H9 (cell line): ENCODE results near the gene SORBS1. TPM values are rescaled to one million over a fixed set of nuclear protein-coding genes. Genes with fewer than 3 reads are reported as not detected.

Experiments used
- DNase-seq: peaks from one replicate; pipeline ENCODE4 v3.0.0-alpha.2; 2017
- H2AFZ ChIP-seq: one replicate; pipeline ENCODE4 v1.6.1; 2013; ENCODE audit warnings: mild to moderate bottlenecking, low read length, control low read depth, moderate library complexity
- H2AK5ac ChIP-seq: 2 replicates; pipeline ENCODE4 v1.6.1; 2013; ENCODE audit warnings: low read length, control low read depth, mixed read lengths; ENCODE audit not compliant: insufficient read length
- H2BK120ac ChIP-seq: one replicate; pipeline ENCODE4 v1.6.1; 2013; ENCODE audit warnings: low read depth, mild to moderate bottlenecking, low read length, control low read depth, inconsistent platforms; ENCODE audit not compliant: poor library complexity, severe bottlenecking
- H2BK12ac ChIP-seq: 2 replicates; pipeline ENCODE4 v1.6.1; 2013; ENCODE audit warnings: low read length, control low read depth, mixed read lengths, low read depth; ENCODE audit not compliant: insufficient read length
- H2BK15ac ChIP-seq: 2 replicates; pipeline ENCODE4 v1.6.1; 2013; ENCODE audit warnings: low read depth, low read length, control low read depth
- H2BK20ac ChIP-seq: one replicate; pipeline ENCODE4 v1.6.1; 2013; ENCODE audit warnings: low read depth, mild to moderate bottlenecking, low read length, control low read depth, inconsistent platforms; ENCODE audit not compliant: poor library complexity, severe bottlenecking
- H2BK5ac ChIP-seq: 2 replicates; pipeline ENCODE4 v1.6.1; 2013; ENCODE audit warnings: low read length, control low read depth, mixed read lengths; ENCODE audit not compliant: insufficient read length
- H3K14ac ChIP-seq: 2 replicates; pipeline ENCODE4 v1.6.1; 2013; ENCODE audit warnings: low read length, control low read depth; ENCODE audit not compliant: insufficient read depth
- H3K18ac ChIP-seq: 2 replicates; pipeline ENCODE4 v1.6.1; 2013; ENCODE audit warnings: low read depth, mild to moderate bottlenecking, mixed read lengths, low read length, control low read depth; ENCODE audit not compliant: insufficient read length
- H3K23ac ChIP-seq: 2 replicates; pipeline ENCODE4 v1.6.1; 2013; ENCODE audit warnings: low read length, control low read depth, mixed read lengths, low read depth; ENCODE audit not compliant: insufficient read length
- H3K23me2 ChIP-seq: 2 replicates; pipeline ENCODE4 v1.6.1; 2013; ENCODE audit warnings: low read depth, mild to moderate bottlenecking, mixed read lengths, low read length, control low read depth; ENCODE audit not compliant: insufficient read length, poor library complexity, severe bottlenecking
- H3K27ac ChIP-seq: 2 replicates; pipeline ENCODE4 v1.5.1; 2013; ENCODE audit warnings: low read length, control low read depth, mixed read lengths, low read depth; ENCODE audit not compliant: insufficient read length
- H3K27me3 ChIP-seq: 2 replicates; pipeline ENCODE4 v1.6.1; 2013; ENCODE audit warnings: low read length, control low read depth, inconsistent platforms; ENCODE audit not compliant: insufficient read depth
- H3K4ac ChIP-seq: 2 replicates; pipeline ENCODE4 v1.6.1; 2013; ENCODE audit warnings: low read depth, mild to moderate bottlenecking, control low read depth, inconsistent platforms, low read length, moderate library complexity
- H3K4me1 ChIP-seq: 2 replicates; pipeline ENCODE4 v1.6.1; 2013; ENCODE audit warnings: low read length, control low read depth, inconsistent platforms; ENCODE audit not compliant: insufficient read depth
- H3K4me2 ChIP-seq: 2 replicates; pipeline ENCODE4 v1.6.1; 2013; ENCODE audit warnings: low read length, control low read depth, mixed read lengths; ENCODE audit not compliant: insufficient read length, insufficient read depth
- H3K56ac ChIP-seq: 2 replicates; pipeline ENCODE4 v1.6.1; 2013; ENCODE audit warnings: low read depth, mild to moderate bottlenecking, mixed read lengths, low read length, control low read depth; ENCODE audit not compliant: insufficient read length
- H3K79me1 ChIP-seq: 2 replicates; pipeline ENCODE4 v1.6.1; 2013; ENCODE audit warnings: low read depth, mild to moderate bottlenecking, moderate library complexity, low read length, control low read depth, inconsistent platforms; ENCODE audit not compliant: insufficient read depth, poor library complexity, severe bottlenecking
- H3K79me2 ChIP-seq: 2 replicates; pipeline ENCODE4 v1.6.1; 2013; ENCODE audit warnings: low read length, control low read depth, inconsistent platforms; ENCODE audit not compliant: insufficient read depth
- H3K9ac ChIP-seq: 2 replicates; pipeline ENCODE4 v1.6.1; 2013; ENCODE audit warnings: low read length, control low read depth, mixed read lengths; ENCODE audit not compliant: insufficient read length; ENCODE audit errors: extremely low read depth
- H3K9me3 ChIP-seq: one replicate; pipeline ENCODE4 v1.6.1; 2013; ENCODE audit warnings: low read depth, low read length, inconsistent platforms; ENCODE audit not compliant: control insufficient read depth
- H3T11ph ChIP-seq: one replicate; pipeline ENCODE4 v1.6.1; 2013; ENCODE audit warnings: mild to moderate bottlenecking, low read length, control low read depth, inconsistent platforms
- H4K20me1 ChIP-seq: one replicate; pipeline ENCODE4 v1.6.1; 2013; ENCODE audit not compliant: control insufficient read depth, insufficient read length, insufficient read depth
- H4K5ac ChIP-seq: 2 replicates; pipeline ENCODE4 v1.6.1; 2013; ENCODE audit warnings: low read depth, mild to moderate bottlenecking, mixed read lengths, low read length, control low read depth; ENCODE audit not compliant: insufficient read length
- H4K8ac ChIP-seq: replicated peaks from 2 replicates; pipeline ENCODE4 v1.6.1; 2013; ENCODE audit warnings: low read length, control low read depth, mixed read lengths, low read depth; ENCODE audit not compliant: insufficient read length
- H4K91ac ChIP-seq: 2 replicates; pipeline ENCODE4 v1.6.1; 2013; ENCODE audit warnings: low read depth, mild to moderate bottlenecking, moderate library complexity, mixed read lengths, low read length, control low read depth; ENCODE audit not compliant: insufficient read length
- H3K27ac Mint-ChIP-seq, 3 experiments: 2 replicates in 2 of 3; 3 replicates in 1 of 3; pipeline ENCODE4 v1.8.0; 2020 to 2021; ENCODE audit warnings: mixed read lengths in 3 of 3, mild to moderate bottlenecking in 1 of 3, moderate library complexity in 1 of 3
- H3K27me3 Mint-ChIP-seq: 2 replicates; pipeline ENCODE4 v1.8.0; 2021; ENCODE audit warnings: low read depth, mild to moderate bottlenecking, moderate library complexity, mixed read lengths
- H3K36me3 Mint-ChIP-seq, 3 experiments: 2 replicates in 2 of 3; 3 replicates in 1 of 3; pipeline ENCODE4 v1.8.0; 2020 to 2021; ENCODE audit warnings: low read depth in 3 of 3, mixed read lengths in 3 of 3; ENCODE audit not compliant: insufficient read depth in 1 of 3
- H3K4me1 Mint-ChIP-seq, 2 experiments: 2 replicates each; pipeline ENCODE4 v1.8.0; 2020; ENCODE audit warnings: mixed read lengths in 2 of 2
- H3K4me3 Mint-ChIP-seq, 2 experiments: 2 replicates in 1 of 2; 3 replicates in 1 of 2; pipeline ENCODE4 v1.8.0; 2020 to 2021; ENCODE audit warnings: mild to moderate bottlenecking in 2 of 2, mixed read lengths in 2 of 2, moderate library complexity in 1 of 2
- H3K9me3 Mint-ChIP-seq, 2 experiments: 2 replicates in 1 of 2; 3 replicates in 1 of 2; pipeline ENCODE4 v1.8.0; 2020; ENCODE audit warnings: mild to moderate bottlenecking in 2 of 2, mixed read lengths in 2 of 2, moderate library complexity in 1 of 2
- CTCF ChIP-seq: fragments of 200-600 bp; sonication (generic); conservative IDR thresholded peaks from 3 replicates; pipeline ENCODE4 v1.8.0; 2021; ENCODE audit warnings: antibody characterized with exemption, mild to moderate bottlenecking
- WGBS: extraction: QIAGEN DNeasy Blood & Tissue Kit; methylation state at CpG from one replicate; pipeline ENCODE4 v1.1.7; 2013; ENCODE audit warnings: missing lambda C conversion rate, low lambda C conversion rate, mixed read lengths; ENCODE audit not compliant: insufficient read length; ENCODE audit errors: extremely low coverage; 5-methylcytosine and 5-hydroxymethylcytosine counted together
- total RNA-seq: library from RNA; stranded (reverse); gene quantifications from 2 replicates; pipeline ENCODE4 v1.2.1, GENCODE V29; 2021

Gene SORBS1
- total RNA-seq, 1 experiment from 2014 or later: 24.3 TPM

DNA sequence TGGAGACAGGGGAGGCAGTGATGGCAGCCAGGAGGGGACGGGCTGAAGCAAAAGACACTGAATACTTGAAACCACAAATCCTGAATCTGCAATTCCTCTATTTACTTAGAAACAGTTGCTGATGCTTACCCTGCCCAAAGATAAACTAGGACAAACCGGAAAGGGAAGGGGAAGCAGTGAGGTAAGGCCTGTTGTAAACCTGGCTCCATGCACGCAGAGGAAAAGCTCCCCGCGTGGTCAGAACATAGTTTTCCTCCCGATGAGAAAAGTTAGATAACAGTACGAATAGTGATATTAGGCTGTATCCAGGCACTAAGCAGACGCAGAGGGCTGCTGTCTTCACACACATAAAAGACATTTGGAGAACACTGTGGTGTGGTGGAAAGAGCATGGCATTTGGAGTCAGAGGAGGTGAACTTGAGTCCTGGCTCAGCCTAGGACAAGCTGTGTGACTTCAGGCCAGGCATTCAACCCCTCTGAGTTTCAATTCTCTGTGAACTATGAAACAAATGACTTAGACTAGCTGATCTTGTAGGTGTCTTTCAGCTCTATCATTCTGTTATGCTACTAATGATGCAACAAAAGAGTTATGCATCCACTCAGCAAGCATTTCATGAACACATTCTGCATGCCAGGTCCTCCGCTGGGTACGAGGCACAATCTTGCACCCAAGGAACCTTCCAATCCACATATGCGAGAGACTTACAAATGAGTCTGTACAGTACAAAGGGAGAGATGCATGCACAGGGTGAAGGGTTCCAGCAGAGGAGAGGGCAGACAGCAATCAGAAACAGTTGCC lies 80.9 kb downstream of the SORBS1 start:
- Histone ChIP-seq H2BK5ac (no peak overlapping the region), H2BK120ac (no peak overlapping the region), H2BK12ac (no peak overlapping the region), H2BK20ac (no peak overlapping the region), H3K9ac (no peak overlapping the region), H3K27me3 (no peaks in the 10 kb centered on the region), H4K5ac (no peak overlapping the region), H3K79me1 (no peaks in the 10 kb centered on the region), H3K14ac (peak overlapping the region; percentile 66; the same call in 1 of the 2 replicates), H2AK5ac (peak overlapping the region; percentile 33), H3K18ac (peak overlapping the region; percentile 61), H3T11ph (no peak overlapping the region), H3K4ac (no peak overlapping the region; the same call in 1 of the 2 replicates), H3K4me1 (peaks cover 14% of the 10 kb centered on the region; the same call in 1 of the 2 replicates), H3K56ac (peak overlapping the region; percentile 27), H4K91ac (no peak overlapping the region), H3K9me3 (no peaks in the 10 kb centered on the region), H2BK15ac (no peak overlapping the region), H3K23ac (no peak overlapping the region), H3K23me2 (no peaks in the 10 kb centered on the region), H2AFZ (no peak overlapping the region), H3K79me2 (peaks cover 2% of the 10 kb centered on the region; the same call in 1 of the 2 replicates), H3K27ac (peak overlapping the region; percentile 13), H3K4me2 (no peak overlapping the region), H4K8ac (no peak overlapping the region), H4K20me1 (no peaks in the 10 kb centered on the region)
- no peaks in the 10 kb centered on the region for H3K27me3 Mint-ChIP-seq
- no peaks in the 10 kb centered on the region for H3K9me3 Mint-ChIP-seq
- peaks cover 46 to 59% of the 10 kb centered on the region in 2 experiments for H3K4me1 Mint-ChIP-seq
- no peak for DNase-seq
- H3K36me3 Mint-ChIP-seq: peaks cover 0 to 15% (median 5%) of the 10 kb centered on the region in 3 experiments; a peak in 4 of 7 replicates
- peak overlapping the region in 2 of 3 experiments; percentile 73 to 80; a peak in 4 of 7 replicates for H3K27ac Mint-ChIP-seq
- peak; percentile 27; the same call in 2 of the 3 replicates for TF ChIP-seq CTCF
- WGBS: no CpG with 5 or more reads among the region's 11 CpGs
- no peak overlapping the region for H3K4me3 Mint-ChIP-seq
